Peyer's patch (tissue), 4 donors: ENCODE measurements around the gene GDAP2. TPM values are rescaled to one million over a fixed set of nuclear protein-coding genes. Genes with fewer than 3 reads are reported as not detected.
A peak's percentile ranks its signal among the peaks of the same experiment; 100 is the strongest.
"Not testable (repeated sequence)": the region's sequence is repeated elsewhere in the genome, so short reads cannot be mapped to it uniquely, and the experiment has no call there.

Source experiments
- DNase-seq, 3 donors: peaks; one replicate each; pipeline ENCODE4 v3.0.0-alpha.2; 2017 to 2019
- H3K27ac ChIP-seq, 4 donors: fragments of 200-600 bp; sonication (generic); one replicate each; pipeline ENCODE4 v1.5.1; 2016 to 2019
- H3K27me3 ChIP-seq, 2 donors: fragments of 200-600 bp; sonication (generic); one replicate each; pipeline ENCODE4 v1.5.1; 2019
- H3K36me3 ChIP-seq, 3 donors: fragments of 200-600 bp; sonication (generic); one replicate each; pipeline ENCODE4 v1.5.1; 2016 to 2019
- H3K4me1 ChIP-seq, 4 donors: fragments of 200-600 bp; sonication (generic); one replicate each; pipeline ENCODE4 v1.5.1; 2016 to 2019
- H3K4me3 ChIP-seq, 4 donors: fragments of 200-600 bp; sonication (generic); 1 replicate in 3 of 4; 2 replicates in 1 of 4; pipeline ENCODE4 v1.5.1; 2016 to 2019; ENCODE audit warnings: mild to moderate bottlenecking in 1 of 4
- H3K9me3 ChIP-seq, 4 donors: fragments of 200-600 bp; sonication (generic); one replicate each; pipeline ENCODE4 v1.5.1; 2016 to 2019; ENCODE audit warnings: mild to moderate bottlenecking in 1 of 4
- POLR2A ChIP-seq, 2 donors: fragments of 450-650 bp; IDR thresholded peaks; one replicate each; pipeline ENCODE4 v1.5.1; 2017; ENCODE audit warnings: antibody characterized with exemption in 2 of 2, mild to moderate bottlenecking in 2 of 2, moderate library complexity in 2 of 2
- total RNA-seq, 4 donors: library from RNA; depleted of rRNA; stranded (reverse); fragments of >200 nt; gene quantifications; one replicate each; pipeline ENCODE4 v1.1.0, GENCODE V29; 2016
- TF ChIP-seq, protein P1 (sequence below), 6 experiments: fragments of 450-650 bp in 4 of 6; fragments of 200-600 bp in 2 of 6; sonication (generic) in 1 of 6; IDR thresholded peaks; one replicate each; pipeline ENCODE4 v1.5.1; 2017 to 2019; ENCODE audit warnings: antibody characterized with exemption in 6 of 6, mild to moderate bottlenecking in 3 of 6, moderate library complexity in 1 of 6

The GDAP2 gene
- total RNA-seq, 4 donors from 2014 or later: 33.0 to 62.2 (median 46.2) TPM

DNA sequence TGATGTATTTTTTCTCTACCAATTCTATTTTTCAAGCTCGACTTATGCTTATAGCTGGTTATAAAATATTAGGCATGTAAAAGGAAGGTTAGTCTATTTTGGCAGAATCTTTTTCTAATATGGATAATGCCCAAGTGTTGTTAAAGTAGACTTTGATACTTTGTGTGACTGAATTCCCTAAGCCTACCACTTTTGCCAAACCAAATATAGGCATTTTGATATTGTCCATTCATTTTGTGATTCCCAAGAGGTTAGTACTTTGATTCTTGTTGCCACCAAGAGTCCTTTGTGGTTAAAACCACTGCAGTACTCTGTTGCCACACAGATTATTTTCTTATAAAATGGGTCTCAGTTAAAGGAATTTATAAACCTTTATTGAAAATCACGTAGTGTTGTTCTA lies 4.3 kb upstream of the GDAP2 start:
- TF ChIP-seq POLR2A (IDR thresholded peaks at IDR 0.05): no peak
- TF ChIP-seq, protein P1, sequence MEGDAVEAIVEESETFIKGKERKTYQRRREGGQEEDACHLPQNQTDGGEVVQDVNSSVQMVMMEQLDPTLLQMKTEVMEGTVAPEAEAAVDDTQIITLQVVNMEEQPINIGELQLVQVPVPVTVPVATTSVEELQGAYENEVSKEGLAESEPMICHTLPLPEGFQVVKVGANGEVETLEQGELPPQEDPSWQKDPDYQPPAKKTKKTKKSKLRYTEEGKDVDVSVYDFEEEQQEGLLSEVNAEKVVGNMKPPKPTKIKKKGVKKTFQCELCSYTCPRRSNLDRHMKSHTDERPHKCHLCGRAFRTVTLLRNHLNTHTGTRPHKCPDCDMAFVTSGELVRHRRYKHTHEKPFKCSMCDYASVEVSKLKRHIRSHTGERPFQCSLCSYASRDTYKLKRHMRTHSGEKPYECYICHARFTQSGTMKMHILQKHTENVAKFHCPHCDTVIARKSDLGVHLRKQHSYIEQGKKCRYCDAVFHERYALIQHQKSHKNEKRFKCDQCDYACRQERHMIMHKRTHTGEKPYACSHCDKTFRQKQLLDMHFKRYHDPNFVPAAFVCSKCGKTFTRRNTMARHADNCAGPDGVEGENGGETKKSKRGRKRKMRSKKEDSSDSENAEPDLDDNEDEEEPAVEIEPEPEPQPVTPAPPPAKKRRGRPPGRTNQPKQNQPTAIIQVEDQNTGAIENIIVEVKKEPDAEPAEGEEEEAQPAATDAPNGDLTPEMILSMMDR (IDR thresholded peaks at IDR 0.05): no peak
- H3K27ac ChIP-seq: no peak overlapping the region
- no peaks in the 10 kb centered on the region for H3K9me3 ChIP-seq
- H3K4me1 ChIP-seq: peaks cover 0 to 12% (median 5%) of the 10 kb centered on the region in 4 donors
- DNase-seq: no peak
- no peak overlapping the region for H3K4me3 ChIP-seq
- H3K36me3 ChIP-seq: peaks cover 0 to 10% (median 0%) of the 10 kb centered on the region in 3 donors
- no peaks in the 10 kb centered on the region for H3K27me3 ChIP-seq

DNA sequence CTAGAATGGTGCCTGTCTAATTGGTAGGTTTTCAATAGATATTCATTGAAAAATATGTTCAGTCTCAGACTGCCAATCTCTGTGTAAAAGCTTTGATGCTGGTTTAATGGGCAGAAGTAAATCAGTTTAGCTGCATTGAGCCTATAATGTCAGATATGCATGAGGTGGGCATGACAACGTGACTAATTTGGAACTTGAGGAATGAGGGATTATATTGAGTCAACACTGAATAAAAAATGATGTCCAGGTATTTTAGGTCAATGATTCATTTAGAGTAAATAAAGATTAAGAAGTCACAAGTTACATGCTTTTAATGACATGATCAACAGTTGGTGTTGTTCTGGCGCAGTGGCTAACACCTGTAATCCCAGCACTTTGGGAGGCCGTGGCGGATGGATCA lies 3.2 kb upstream of the GDAP2 start:
- Histone ChIP-seq H3K4me1 (peaks cover 0 to 23% (median 8%) of the 10 kb centered on the region in 4 donors), H3K27ac (no peak overlapping the region), H3K36me3 (no peaks in the 10 kb centered on the region), H3K27me3 (no peaks in the 10 kb centered on the region), H3K9me3 (no peaks in the 10 kb centered on the region), H3K4me3 (no peak overlapping the region)
- TF ChIP-seq, protein P1 (IDR thresholded peaks at IDR 0.05): no peak
- no peak for TF ChIP-seq POLR2A (IDR thresholded peaks at IDR 0.05)
- DNase-seq: no peak

DNA sequence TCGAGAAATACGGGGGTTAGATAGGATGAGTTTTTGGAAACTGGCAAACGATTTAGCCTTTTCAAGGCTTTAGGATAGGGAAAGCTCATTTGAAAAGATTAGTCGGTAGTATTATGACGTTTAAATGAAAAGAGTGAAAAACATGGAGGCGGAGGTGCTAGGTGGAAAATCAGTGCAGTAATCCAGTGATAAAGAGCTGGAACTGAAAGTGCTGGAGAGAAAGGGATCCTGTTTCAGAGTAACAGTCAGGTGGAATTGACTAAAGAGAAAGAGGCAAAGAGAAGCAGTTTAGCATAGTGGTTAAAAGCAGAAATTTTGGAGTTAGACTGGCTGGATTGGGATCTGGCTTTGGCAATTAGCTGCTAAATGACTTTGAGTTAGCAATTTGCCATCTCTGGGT lies 1.1 kb upstream of the GDAP2 start:
- no peaks in the 10 kb centered on the region for H3K9me3 ChIP-seq
- TF ChIP-seq, protein P1 (IDR thresholded peaks at IDR 0.05): no peak
- TF ChIP-seq POLR2A (IDR thresholded peaks at IDR 0.05): no peak
- H3K27ac ChIP-seq: peak overlapping the region in 1 of 4 donors; percentile 84
- H3K36me3 ChIP-seq: no peaks in the 10 kb centered on the region
- peaks cover 0 to 23% (median 8%) of the 10 kb centered on the region in 4 donors for H3K4me1 ChIP-seq
- peak overlapping the region; percentile 79 to 96 (median 94) for H3K4me3 ChIP-seq
- no peaks in the 10 kb centered on the region for H3K27me3 ChIP-seq
- no peak for DNase-seq

DNA sequence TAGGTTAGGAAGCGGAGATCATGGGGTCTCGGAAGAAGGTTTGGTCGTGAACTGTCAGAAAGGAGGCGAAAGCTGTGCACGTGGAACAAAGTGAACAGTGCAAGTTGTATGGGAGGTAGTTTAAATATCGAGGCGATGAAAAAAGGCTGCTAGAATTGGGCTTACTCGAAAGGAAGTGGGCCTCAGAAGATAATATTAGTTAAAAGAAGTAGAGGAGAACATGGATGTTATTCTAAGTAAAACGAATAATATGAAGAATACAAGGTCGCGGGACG lies 689 bp upstream of the GDAP2 start:
- Histone ChIP-seq H3K27ac (peak overlapping the region in 3 of 4 donors; percentile 83 to 92 (median 84)), H3K4me1 (peaks cover 0 to 23% (median 8%) of the 10 kb centered on the region in 4 donors), H3K36me3 (no peaks in the 10 kb centered on the region), H3K27me3 (no peaks in the 10 kb centered on the region), H3K4me3 (peak overlapping the region; percentile 79 to 96 (median 94)), H3K9me3 (no peaks in the 10 kb centered on the region)
- TF ChIP-seq, protein P1 (IDR thresholded peaks at IDR 0.05): no peak
- no peak for TF ChIP-seq POLR2A (IDR thresholded peaks at IDR 0.05)
- DNase-seq: no peak

DNA sequence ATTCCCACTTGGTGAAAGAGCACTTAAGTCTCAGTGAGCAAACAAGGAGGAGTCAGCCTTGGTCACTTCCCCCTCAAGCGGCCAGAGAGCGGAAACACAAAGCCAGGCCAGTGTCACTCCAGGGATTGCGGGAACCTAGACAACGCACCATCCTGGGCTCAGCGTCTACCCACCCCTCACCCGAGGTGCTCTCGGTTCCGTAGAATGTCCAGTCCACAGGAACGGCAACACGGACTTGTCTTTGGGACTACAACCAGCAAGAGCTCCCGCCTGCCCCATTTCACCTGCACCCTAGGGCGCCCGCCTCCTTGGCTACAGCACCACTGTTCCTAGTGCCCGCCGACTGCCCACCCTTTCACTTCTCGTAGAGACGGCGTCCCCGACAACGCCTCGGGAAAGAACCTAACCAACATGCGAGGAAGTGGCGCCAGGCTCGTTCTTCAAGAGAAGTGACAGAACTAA lies 509 bp downstream of the GDAP2 start:
- TF ChIP-seq, protein P1 (IDR thresholded peaks at IDR 0.05): peak in 1 of 6 experiments; percentile 5
- TF ChIP-seq POLR2A (IDR thresholded peaks at IDR 0.05): peak in 1 of 2 donors; percentile 41
- peak overlapping the region; percentile 79 to 96 (median 94) for H3K4me3 ChIP-seq
- H3K27me3 ChIP-seq: no peaks in the 10 kb centered on the region
- peak overlapping the region; percentile 83 to 92 (median 86) for H3K27ac ChIP-seq
- H3K9me3 ChIP-seq: no peaks in the 10 kb centered on the region
- H3K36me3 ChIP-seq: no peaks in the 10 kb centered on the region
- peak; percentile 51 to 74 (median 71) for DNase-seq
- H3K4me1 ChIP-seq: peaks cover 0 to 23% (median 8%) of the 10 kb centered on the region in 4 donors

DNA sequence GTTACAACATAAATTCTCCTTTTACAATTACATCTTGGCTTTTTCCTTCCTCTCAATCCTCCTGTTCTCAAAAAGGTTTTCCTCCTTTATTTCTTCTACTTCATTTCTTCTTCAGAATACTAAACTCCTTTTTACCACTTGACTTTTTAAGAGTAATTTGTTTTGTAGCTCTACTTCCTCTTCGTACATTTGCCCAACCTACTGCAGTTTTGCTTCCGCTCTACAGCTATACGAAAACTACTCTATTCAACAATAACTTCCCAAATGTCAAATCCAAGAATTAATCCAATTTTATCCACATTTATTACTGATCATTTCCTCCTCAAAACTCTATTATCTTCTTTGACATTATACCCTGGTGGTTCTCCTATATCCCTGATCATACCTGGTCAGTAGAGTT lies 3.4 kb downstream of the GDAP2 start:
- Histone ChIP-seq H3K27ac (no peak overlapping the region), H3K4me3 (no peak overlapping the region)
- TF ChIP-seq POLR2A (IDR thresholded peaks at IDR 0.05): no peak
- TF ChIP-seq, protein P1 (IDR thresholded peaks at IDR 0.05): no peak

DNA sequence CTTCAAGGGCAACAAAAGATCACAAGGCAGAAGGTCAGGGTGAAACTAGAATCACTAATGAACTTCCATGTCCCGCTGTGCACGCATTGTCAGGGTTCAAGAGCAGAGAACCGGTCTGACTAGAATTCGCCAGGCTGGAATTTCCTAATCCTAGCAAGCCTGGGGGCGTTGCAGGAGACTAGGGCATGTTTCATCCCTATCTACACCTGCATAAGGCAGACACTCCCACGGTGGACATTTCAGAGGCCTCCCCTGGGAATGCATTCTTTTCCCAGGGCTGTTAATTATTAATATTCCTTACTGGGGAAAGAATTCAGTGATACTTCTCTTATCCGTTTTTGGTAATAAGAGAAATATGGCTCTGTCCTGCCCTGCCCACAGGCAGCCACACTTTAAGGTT lies 6.7 kb downstream of the GDAP2 start:
- H3K9me3 ChIP-seq, H3K4me1 ChIP-seq, DNase-seq, H3K27me3 ChIP-seq, H3K27ac ChIP-seq, H3K4me3 ChIP-seq: not testable (repeated sequence)
- H3K36me3 ChIP-seq: peaks cover 0 to 20% (median 0%) of the 10 kb centered on the region in 3 donors

More for the DNA sequence above, 3.4 kb downstream of the GDAP2 start:
- no peak for DNase-seq
- Histone ChIP-seq H3K36me3 (no peaks in the 10 kb centered on the region), H3K4me1 (peaks cover 0 to 17% (median 6%) of the 10 kb centered on the region in 4 donors), H3K9me3 (no peaks in the 10 kb centered on the region), H3K27me3 (no peaks in the 10 kb centered on the region)
